ENCODE data around the gene VPS72.
A peak's percentile ranks its signal among the peaks of the same experiment; 100 is the strongest.

Gene VPS72

DNA sequence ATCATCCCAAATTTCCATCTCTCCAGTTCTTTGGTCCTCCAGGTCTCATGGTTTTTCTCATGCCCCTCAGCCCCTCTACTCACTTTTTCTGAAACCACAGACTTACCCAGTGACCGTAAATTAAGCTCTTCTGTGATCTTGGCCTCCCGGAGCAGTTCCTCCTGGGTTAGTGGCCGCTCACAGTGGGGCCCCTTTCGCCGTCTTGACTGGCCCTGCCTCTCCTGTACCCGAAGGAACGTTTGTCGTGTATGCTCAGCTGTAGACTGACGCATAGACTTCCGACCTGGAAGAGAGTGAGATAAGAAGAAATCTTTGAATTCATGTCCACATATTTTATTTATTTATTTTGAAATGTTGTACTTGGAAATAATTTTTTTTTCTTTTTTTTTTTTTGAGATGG lies 5.8 kb downstream of the VPS72 start:
- DNase-seq = no peak

DNA sequence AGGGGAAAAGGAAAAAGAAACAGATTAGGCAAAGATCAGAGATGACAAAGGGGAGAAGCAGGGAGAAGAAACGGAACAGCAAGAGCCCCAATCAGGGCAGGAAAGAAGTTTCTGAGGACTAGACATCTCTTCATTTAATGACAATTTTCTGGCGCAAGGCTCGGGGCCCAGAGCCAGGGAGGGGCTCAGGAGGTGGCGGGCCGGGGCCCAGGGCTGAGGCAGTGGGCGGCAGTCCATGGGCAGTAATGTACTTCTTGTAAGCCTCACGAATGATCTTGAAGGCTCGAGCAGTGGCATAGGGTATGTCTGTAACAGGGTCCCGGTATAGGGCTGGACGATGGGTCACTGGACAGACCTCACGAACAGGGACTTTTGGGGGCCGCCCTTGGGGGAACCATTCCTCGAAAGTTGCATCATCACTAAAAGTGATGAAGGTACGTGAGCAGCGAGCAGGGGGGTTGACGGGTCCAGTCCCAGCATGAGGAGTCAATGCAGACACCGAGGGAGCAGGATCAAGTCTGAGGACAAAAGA lies 13.4 kb downstream of the VPS72 start:
- no peak for DNase-seq

DNA sequence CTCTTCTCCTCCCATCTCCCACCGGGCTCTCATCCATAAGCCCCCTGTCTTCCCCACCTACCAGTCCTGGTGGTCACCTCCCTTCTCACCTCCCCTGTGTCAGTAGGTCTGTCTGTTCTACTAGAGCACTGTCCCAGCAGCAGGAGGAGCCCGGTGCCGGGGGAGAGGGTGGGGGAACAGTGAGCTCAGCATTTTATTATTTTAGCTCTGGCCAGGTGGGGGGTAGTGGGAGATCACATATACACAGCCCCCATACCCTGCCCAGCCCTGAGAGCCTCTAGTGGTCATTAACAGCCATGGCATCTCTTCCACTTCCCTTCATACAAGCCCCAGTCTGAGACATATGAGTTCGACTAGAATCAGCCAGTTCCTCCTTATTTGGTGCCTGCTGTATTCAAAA lies 14.1 kb downstream of the VPS72 start, which contains the start of gene TMOD4:
TMOD4 (minus strand) TSS at position 119 of the 400 bp plus-strand sequence. CDS start 1,106 bp downstream, outside the sequence.
- DNase-seq = no peak

DNA sequence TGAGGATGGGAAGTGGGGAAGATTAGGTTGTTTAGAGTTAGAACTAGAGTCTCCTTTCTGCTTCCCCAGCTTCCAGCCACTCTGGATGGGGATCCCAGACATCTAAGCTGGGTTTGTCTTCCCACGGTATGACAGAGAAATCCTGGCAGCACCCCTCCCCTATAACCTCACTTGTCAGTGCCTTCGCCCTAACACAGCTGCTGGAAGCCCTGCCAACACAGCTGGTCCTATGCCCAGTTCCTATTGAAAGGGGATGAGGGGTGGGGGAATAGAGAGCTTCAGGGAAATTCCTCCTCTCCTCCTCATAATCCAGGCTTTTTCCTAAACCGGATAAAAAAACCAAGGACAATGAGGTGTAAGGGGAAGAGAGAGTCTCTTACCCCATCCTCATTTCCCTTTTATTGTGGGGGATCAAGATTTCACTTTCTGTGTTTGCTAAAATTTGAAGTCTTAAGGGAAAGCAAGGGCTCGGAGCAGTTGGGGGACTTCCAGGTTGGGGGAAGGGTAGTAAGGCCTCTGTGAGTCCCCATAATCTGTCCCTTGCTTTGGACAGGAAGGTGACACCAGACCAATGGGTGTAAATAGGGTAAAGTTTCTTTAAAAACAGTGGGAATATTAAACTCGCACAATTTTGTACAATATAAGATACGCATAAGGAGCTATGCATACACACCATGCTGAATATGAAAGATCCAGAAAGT lies 14.8 kb downstream of the VPS72 start:
- DNase-seq = no peak

DNA sequence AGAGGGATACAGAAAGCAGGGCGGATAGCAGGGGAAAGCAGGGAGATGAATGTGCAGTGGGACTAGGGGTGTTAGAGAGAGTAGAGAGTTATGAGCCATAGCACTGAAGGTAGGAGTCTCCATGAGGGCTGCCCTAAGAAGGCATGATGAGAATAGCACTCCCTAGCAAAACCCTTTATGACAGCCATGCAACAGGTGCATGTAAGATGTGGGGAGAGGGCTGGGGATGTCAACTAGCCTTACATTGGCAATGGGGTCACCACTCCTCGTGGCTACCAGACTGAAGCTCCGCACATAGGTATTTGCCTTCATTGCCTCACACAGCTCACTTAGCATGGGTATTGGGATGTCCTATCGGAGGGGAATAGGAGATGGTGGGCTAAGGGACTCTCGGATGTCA lies 18.8 kb downstream of the VPS72 start:
- no peak for DNase-seq

DNA sequence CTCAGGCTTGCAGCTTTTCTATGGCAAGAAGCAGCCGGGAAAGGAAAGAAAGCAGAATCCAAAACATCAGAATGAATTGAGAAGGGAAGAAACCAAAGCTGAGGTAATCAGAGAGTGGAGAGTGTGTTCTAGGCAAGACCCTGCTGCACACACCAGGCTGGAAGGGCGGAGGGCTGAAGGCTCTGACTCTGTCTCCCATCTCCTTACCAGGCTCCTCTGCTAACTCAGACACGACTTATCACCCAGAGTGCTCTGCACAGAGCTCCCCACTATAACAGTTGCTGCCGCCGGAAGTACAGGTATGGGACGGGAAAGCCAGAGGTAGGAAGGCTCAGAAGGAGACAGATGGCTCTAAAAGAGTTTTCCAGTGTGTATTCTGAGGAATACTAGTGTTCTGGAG lies 22.9 kb downstream of the VPS72 start:
- DNase-seq = no peak

DNA sequence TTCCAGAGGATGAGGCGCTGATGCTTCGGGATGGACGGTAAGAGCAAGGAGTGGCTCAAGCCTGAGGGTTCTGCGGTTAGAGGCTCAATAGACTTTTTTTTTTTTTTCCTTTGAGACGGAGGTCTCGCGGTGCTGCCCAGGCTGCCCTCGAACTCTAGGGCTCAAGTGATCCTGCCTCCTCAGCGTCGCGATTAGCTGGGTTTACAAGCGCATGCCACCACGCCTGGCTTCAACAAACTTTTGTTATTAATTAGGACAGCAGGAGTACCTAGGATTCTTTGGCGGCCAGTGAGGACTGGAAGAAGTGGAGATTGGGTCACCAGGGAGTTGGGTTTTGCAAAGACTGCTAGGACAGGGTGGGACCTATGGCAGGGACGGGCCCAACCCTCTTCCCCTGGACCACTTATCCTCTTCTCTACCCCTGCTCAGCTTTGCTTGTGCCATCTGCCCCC lies 23.5 kb downstream of the VPS72 start:
- DNase-seq = no peak

DNA sequence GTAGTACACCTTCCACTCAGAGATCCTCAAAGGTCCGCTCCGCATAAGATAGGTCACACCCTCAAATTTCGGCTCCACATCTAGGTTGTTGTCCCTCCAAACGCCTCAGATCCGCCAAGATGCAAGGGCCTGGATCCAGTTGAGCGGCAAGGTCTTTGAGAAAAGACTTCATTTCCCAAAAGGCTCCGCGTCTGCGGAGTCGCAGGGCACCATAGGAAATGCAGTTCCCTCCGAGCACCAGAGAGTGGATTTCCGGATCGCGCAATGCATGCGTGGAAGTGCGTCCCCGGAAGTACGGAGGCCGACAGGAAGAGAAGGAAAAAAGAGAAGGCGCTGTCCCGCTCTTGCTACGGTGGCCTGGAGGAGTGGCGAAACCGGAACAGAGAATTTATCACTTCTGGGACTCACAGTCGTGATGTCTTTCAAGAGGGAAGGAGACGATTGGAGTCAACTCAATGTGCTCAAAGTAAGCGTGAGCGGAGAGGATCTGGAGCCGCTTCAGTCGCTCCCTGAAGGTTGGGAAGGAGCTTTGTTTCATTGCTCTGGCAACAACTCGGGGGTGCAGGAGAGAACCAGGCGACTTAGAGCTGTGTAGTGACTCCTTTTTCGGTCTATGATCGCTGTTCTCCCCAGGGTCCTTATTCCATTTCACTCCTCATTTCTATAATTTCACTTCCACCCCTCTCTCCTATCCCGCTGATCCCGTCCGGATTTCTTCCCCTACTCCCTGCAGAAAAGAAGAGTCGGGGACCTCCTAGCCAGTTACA lies 24.1 kb downstream of the VPS72 start, which contains the start of the genes LYSMD1 and SCNM1:
LYSMD1 (minus strand) TSS at position 165 of the 767 bp plus-strand sequence. CDS start 644 bp downstream, outside the sequence.
SCNM1 (plus strand) TSS at position 407 of the 767 bp plus-strand sequence; CDS start at position 416, 9 bp downstream.
- peak; percentile 98 for DNase-seq

DNA sequence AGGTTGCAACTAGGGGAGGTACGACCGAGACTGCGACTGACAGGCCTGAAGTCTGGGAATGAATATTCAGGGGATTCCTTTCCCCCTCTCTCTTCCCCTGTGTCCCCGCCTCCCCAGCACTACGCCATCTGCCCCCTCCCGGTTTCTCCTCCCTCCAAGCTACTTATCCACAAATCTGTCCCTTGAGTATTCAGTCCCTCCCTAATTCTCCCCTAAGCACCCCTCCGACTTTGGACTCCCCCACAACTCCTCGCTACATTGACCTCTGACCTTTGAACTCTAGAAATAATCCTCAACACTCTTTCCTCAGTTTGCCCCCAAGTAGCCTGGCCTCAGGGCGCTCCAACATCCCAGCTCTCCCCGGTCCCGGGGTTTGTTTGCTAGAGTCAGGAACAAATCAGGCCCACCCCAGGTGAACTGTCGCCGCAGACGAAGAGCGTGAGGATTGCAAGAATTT lies 24.7 kb downstream of the VPS72 start:
- DNase-seq = peak; percentile 26

DNA sequence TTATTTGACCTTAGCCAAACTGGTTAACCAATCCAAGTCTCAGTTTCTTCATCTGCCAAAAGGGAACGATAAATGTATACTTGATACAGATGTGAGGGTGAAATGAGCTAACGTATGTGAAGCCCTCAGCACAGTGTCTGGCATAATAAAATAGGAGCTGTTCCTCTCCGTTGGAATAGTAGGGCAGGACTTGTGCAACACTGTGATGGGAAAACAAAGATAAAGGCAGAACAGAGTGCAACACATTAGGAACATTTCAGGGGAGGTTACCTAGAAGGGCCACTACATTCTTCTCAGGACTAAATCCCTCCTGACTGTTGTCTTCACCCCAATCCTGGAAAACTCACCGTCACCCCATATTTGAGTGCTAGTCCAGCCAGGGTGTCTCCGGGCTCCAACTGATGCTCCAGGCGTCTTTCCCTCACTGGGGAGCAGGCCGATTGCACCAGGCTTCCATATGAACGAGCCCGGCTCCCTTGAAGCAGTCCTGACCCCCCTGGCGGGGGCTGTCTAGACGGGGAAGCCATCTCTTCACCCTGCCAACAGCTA lies 25.2 kb downstream of the VPS72 start:
- no peak for DNase-seq

DNA sequence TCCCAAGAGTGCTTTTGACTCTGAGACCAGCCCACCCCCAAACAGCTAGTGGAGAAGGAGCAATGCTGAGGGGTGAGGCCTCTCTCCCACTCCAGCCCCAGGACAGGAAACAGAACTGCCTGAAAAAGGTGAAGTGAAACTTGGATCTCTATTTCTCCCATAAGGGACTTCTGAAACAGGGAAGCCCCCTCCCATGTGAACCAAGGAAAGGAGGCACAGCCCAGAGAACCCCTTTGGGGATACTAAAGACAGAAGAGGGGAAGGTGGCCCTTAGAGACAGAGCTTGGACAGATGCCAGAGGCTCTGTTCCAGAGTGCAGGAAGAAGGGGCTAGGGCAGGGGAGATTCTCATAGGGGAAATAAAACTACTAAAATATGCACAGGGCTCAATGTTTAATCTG lies 30.6 kb downstream of the VPS72 start:
- DNase-seq = no peak

DNA sequence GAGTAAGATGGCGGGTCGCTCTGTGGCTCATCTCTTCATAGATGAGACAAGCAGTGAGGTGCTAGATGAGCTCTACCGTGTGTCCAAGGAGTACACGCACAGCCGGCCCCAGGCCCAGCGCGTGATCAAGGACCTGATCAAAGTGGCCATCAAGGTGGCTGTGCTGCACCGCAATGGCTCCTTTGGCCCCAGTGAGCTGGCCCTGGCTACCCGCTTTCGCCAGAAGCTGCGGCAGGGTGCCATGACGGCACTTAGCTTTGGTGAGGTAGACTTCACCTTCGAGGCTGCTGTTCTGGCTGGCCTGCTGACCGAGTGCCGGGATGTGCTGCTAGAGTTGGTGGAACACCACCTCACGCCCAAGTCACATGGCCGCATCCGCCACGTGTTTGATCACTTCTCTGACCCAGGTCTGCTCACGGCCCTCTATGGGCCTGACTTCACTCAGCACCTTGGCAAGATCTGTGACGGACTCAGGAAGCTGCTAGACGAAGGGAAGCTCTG lies 31.2 kb downstream of the VPS72 start:
- DNase-seq = peak; percentile 49

DNA sequence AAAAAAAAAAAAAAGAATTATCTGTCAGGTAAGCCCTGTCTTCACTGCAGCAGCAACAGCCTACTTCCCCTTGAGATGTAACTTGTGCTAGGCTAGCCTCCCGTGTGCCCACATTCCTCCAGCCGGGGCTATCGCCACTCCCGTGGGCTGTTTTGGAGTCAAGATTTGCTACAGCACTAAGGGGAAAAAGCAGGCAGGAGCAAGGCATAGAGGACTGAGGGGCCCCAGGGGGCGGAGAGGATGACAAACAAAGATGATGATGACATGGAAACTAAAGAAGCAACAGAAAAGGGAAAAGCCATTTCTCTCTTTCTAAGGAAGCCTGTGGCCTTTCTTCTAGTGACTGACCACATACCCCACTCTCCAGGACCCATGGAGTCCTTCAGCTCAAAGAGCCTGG lies 31.7 kb downstream of the VPS72 start:
- DNase-seq = peak; percentile 75

DNA sequence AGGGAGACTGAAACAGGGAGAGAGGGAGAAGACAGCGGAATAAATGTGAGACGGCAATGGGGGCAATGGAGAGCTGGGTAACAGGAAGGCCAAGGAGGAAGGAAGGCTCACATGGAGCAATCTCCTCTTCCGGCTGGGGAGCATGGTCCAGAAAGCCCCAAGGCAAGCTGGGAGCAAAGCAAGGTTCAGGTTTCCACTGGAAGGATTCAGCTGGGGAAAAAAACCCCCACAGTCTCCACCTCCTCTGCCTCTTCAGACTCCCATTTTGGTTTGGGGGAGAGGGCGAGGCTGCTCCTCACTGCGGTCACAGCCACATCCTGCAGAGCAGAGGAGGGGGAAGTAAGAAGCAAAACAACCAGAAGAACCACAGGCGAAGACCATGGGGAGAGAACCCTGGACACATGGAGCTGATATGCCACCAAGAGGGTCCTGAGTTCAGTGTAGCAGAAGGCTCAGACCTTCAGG lies 32.9 kb downstream of the VPS72 start:
- peak; percentile 76 for DNase-seq

DNA sequence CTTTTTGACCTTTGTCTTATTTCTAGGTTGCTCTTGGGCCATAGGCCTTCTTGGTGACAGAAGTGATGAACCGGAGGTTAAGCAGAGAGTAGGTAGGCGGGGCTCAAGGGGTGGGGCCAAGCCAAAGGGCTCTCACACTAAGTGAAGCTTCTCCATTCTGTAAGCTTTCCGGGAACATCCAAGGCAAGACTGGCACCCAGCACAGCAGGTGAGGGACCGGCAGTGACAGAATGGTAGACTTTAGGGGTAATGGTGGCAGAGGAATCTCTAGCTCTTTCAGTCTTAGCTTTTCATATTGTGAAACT lies 33.5 kb downstream of the VPS72 start, which contains the start of gene TNFAIP8L2:
TNFAIP8L2 (plus strand) TSS at position 135 of the 305 bp plus-strand sequence. CDS start 2,049 bp downstream, outside the sequence.
- DNase-seq = peak; percentile 90

DNA sequence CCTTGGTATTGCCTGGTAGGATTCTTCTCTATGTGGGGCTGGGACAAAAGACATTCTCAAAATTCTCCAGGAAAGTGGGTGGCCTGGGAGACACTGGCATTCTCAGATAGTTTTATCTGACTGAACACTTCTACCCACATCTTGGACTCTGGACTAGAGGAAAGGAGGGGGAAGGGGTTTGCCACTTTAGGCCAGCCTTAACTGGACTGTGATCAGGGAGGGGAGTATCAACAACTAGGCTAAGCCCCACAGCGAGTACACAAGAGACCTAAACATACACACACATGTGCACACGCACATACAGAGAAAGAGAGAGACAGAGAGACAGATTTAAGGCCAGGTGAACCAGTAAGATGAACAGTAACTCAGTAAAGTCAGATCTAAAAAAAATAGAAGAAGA lies 42.3 kb downstream of the VPS72 start:
- no peak for DNase-seq

DNA sequence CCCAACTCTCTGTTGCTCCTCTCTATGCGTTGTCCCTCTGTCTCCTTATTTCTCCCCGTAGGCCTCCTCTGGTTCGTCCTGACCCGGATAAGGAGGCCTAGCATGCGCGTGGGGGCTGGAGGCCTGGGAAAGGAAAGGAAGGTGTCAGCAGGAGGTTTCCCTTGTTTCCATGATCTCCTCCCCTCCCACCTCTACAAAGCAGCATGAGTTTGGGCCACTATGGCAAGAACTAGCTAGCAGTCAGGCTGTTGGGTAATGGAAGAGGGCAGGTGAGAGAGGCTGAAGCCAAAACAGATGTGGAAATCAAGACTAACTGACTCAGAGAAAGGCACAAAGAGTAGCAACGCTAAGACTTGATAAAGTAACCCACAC lies 42.9 kb downstream of the VPS72 start:
- no peak for DNase-seq

DNA sequence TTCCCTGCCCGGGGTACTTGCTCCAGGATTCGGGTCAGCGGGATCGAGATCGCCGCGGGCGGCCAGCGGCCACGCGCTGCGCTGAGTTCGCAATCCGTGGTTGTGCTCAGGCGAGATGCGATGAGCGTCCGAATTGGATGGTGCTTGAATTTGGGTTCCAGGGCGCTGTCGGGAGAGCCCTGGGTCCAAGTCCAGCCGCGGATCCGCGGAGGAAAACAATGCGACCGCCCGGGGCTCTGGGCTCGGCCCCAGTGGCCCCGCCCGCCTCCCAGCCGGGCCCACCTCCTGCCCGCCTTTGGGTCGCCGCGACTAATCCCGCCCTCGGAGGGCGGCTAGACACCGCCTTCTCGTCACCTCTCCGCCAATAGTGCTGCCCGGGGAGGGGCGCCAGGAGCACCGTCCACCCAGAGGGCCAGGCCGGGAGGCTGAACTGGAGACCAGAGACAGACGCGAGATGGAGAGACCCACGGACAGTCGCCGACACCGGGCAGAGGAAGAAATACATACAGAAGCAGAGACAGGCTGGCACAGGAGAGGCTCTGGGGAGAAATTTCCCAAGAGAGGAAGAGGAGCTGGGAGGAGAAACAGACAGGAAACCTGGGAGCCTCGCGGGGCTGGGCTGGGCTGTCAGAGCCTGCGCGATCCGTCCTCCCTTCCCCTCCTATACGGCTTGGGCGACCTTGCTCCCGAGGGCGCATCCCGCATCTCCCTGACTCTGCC lies 43.4 kb downstream of the VPS72 start, which contains the start of gene SEMA6C:
SEMA6C (minus strand) TSS at position 220 of the 720 bp plus-strand sequence. CDS start 4,010 bp downstream, outside the sequence.
- DNase-seq = peak; percentile 90

DNA sequence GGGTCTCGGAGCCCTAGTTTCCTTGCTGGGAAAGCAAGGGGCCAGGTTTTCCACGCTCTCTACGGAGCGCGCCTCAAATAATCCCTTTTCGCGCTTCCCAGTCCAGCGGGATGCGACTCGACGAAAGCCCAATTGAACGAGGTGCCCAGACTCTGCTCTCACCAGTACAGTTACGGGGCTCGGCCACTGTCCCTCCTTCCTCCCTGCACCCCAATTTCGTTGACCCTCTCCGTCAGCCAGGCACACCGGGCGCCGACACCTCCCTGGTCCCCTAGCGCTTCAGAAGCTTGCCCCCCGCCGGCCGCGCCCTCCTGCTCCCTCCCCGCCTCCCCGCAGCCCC lies 44.0 kb downstream of the VPS72 start:
- DNase-seq = no peak

DNA sequence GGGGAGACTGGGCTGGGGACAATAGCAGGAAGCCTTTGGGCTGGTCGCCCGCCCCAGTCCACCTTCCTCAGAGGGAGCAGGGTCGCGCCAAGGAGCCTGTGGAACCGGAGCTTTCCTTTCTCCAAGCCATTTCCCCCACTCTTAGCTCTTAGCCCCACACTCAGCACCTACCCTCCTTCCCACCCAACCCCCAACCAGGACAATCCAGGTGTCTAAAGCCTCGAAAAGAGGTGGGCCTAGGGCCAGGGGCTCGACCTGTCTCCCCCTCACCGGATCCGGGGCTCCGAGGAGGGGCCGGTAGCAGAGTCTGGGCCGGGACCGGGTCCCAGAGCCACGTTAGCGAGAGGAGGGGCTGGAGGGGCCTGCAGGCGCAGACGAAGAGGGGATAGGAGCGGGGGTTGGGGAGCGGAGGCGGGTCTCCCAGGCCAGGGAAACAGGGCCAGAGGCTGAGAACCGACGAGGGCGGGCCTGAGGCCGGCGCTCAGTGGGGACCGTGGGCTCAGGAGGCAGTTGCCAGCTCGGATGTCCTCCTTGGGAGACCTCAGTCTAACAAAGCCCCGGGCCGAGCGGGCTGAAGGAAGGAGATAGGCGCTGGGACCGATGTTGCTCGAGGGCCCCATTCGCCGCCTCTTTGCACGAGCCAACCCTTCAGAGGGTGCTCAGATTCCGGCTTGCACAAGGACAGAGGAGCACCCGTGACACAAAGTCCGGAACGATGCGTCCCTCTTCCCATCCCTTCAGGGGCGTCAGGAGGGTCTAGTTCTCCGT lies 44.5 kb downstream of the VPS72 start:
- DNase-seq = peak; percentile 41

DNA sequence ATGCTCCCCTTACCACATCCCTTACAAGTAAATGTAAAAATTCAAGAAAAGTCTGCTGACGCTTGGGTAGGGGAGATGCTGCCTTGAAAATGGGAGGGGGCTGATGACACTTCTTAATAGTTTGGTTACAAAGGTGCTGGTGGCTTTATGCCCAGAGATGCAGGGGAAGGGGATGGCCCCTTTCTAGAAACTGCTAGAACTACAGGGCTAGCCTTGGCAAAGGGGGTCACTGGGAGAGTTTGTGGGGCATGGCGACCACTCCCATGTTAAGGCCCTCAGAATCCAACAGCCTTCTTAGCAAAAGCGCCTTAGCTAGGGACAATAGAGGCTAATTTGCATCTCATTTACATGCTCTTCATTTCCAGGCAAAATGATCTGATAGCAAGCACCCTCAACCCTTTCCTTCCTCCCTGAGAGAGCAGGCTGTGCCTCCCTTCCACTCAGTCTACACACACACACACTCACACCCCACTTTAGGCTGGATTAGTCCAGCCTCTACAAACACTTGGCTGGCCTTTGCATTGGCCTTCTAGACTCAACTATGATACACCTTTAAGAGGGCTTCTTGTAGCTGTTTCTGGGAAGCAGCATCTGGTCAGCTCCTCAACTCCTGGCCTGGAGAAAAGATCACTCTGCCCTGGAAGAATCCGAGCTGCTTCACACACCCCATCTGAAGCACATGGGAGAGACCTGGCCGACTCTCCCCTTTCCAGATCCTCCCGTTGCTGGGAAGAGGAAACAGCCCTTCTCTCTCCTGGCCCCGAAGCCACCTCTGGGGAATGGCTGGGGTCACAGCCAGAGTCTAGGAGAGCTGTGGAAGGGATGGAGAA lies 45.3 kb downstream of the VPS72 start:
- DNase-seq = no peak

Measured in activated CD4-positive, alpha-beta T cell treated with anti-CD3 and anti-CD28 coated beads for 48 hours (primary cell).